ENCODE results near the gene ASIP.
"Not testable (repeated sequence)": the region's sequence is repeated elsewhere in the genome, so short reads cannot be mapped to it uniquely, and the experiment has no call there.

The ASIP gene

DNA sequence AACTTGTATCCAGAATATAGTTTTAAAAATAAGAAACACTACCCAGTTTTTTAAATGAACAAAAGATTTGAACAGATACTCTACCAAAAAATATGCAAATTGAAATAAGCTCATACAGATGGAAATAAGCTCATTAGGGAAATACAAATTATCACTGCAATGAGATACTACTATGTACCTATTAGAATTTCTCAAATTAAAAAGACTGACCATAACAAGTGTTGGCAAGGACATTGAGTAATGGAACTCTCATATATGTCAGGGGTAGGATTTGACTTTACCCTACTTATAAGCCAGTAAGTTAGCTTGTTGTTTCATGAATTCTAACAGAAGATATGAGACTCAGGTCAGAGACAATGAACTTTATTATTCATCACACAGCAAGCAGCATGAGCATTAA lies 9.6 kb upstream of the ASIP start:
- DNase-seq (ENCODE audit: low spot score) = no peak
- TF ChIP-seq, protein P1, sequence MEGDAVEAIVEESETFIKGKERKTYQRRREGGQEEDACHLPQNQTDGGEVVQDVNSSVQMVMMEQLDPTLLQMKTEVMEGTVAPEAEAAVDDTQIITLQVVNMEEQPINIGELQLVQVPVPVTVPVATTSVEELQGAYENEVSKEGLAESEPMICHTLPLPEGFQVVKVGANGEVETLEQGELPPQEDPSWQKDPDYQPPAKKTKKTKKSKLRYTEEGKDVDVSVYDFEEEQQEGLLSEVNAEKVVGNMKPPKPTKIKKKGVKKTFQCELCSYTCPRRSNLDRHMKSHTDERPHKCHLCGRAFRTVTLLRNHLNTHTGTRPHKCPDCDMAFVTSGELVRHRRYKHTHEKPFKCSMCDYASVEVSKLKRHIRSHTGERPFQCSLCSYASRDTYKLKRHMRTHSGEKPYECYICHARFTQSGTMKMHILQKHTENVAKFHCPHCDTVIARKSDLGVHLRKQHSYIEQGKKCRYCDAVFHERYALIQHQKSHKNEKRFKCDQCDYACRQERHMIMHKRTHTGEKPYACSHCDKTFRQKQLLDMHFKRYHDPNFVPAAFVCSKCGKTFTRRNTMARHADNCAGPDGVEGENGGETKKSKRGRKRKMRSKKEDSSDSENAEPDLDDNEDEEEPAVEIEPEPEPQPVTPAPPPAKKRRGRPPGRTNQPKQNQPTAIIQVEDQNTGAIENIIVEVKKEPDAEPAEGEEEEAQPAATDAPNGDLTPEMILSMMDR (IDR thresholded peaks at IDR 0.05; ENCODE audit: extremely low read depth, missing control alignments) = no peak

DNA sequence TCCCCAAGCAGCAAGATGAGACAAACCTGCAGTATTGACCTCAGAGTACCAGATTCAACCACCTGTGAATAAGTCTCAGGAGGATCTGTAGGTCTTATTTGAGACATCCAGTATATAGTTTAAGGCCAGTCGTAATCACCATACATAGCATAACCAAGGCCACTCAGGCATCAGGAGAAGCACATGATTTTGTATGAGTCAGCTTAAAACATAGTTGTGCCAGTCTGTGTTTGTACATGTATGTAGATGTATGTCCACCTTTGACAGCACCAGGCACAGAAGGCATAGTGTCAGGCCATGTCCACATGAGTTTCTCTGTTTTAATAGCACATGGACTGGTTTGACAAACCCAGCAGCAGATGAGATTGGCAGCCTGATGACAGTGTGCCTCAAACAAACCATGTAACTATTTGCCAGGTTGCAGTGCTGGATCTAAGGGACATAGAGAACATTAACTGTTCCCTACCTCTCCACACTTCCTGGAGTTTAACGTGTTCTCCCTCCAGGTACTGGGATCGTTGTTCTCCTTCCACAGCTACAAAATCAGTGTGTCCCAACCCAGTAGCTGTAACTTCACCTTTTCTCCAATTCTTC lies 8.6 kb upstream of the ASIP start:
- DNase-seq (ENCODE audit: low spot score) = no peak
- TF ChIP-seq, protein P1 (IDR thresholded peaks at IDR 0.05; ENCODE audit: extremely low read depth, missing control alignments) = no peak

DNA sequence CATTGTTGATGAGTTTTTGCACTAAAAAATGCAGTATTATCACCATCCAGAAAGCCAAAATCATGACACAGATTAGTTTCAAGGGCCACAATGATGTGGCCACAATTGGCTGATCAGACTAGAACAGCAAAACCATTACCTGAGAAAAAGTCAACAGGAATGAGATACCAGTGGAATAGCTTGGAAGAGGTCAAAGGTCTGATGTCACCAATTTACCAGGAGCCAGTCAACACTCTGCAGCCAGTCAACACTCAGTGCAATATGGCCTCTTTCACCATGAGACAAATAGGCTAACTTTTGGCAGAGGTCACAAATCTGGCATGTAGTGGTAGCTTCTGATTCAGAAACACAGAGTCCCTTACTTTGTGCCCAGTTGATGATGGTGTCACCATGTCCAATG lies 7.5 kb upstream of the ASIP start:
- DNase-seq (ENCODE audit: low spot score) = no peak
- TF ChIP-seq, protein P1 (IDR thresholded peaks at IDR 0.05; ENCODE audit: extremely low read depth, missing control alignments) = no peak

DNA sequence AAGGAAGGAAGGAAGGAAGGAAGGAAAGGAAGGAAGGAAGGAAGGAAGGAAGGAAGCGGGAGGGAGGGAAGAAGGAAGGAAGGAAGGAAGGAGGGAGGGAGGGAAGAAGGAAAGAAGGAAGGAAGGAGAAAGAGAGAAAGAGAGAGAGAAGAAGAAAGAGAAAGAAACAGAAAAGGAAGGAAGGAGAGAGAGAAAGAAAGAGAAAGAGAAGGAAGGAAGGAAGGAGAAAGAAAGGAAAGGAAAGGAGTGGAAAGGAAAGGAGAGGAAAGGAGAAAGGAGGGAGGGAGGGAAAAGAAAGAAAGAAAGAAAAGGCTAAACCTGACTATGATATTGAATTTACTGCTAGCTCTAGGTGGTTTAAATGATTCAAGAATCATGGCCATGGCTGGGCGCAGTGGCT lies 5.3 kb upstream of the ASIP start:
- TF ChIP-seq, protein P1 (IDR thresholded peaks at IDR 0.05; ENCODE audit: extremely low read depth, missing control alignments) = no peak
- no peak for DNase-seq (ENCODE audit: low spot score)

DNA sequence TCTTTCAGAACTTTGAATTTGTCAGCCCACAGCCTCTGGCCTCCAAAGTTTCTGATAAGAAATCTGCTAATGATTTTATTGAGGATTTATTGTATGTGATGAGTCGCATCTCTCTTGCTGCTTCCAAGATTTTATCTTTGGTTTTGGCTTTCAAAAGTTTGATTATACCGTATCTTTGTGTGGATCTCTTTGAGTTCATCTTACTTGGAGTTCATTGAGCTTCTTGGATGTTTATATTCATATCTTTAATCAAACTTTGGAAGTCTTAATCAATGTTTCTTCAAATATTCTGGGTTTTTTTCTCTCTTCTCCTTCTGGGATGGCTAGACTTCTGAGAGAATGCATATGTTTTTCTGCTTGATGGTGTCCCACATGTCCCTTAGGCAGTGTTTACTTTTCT lies 3.3 kb upstream of the ASIP start:
- DNase-seq (ENCODE audit: low spot score) = no peak
- TF ChIP-seq, protein P1 (IDR thresholded peaks at IDR 0.05; ENCODE audit: extremely low read depth, missing control alignments) = no peak

DNA sequence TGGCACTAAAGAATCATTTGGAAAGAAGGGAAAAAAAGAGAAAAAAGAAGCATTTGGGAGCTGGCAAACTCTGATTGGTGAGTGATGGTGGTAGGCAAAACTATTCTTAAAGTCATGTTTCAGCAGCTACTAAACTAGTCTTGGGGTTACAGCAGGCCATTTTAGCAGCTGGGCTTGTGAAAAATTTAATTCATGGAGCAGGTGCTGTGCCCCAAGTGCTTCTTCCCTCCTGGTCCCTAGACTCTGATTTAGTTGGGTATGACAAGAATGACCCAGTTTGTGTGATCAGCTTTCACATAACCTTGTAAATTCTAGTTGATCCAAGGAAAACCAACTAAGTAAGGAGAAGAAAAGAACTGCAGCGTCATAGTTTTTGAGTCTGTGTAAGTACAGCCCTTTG lies 1.1 kb upstream of the ASIP start:
- no peak for DNase-seq (ENCODE audit: low spot score)
- TF ChIP-seq, protein P1 (IDR thresholded peaks at IDR 0.05; ENCODE audit: extremely low read depth, missing control alignments) = no peak

DNA sequence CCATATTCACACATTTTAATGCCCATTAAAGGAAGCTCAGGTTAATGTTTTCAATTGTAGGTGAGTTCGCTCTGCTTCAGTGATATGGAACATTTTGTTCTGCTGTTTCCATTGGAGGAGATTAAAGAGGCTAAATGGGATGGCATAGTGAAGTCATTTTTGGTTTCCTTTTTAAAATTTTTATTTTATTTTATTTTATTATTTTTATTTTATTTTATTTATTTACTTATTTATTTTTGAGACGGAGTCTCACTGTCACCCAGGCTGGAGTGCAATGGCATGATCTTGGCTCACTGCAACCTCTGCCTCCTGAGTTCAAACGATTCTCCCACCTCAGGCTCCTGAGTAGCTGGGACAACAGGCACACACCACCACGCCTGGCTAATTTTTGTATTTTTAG lies 792 bp downstream of the ASIP start:
- not testable (repeated sequence) for DNase-seq (ENCODE audit: low spot score)

DNA sequence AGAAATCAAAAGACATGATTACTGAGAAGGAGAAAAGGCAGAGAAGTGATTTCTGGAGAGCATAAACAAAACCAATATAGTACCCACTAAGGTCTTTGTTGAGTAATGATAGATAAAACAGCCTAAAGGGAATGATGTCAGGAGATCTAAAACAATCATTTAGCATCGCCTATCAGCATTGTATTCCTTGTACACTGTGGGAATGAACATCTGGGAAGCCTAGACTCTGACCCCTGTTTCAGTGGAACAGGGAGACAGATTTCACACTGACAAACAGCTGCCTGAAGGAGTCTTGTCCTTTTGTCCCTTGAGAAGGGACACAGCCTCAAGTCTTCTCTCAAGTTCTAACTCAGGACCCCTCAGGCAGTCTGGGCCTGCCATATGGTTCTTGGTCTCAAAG lies 1.7 kb downstream of the ASIP start:
- TF ChIP-seq, protein P1 (IDR thresholded peaks at IDR 0.05; ENCODE audit: extremely low read depth, missing control alignments) = no peak
- DNase-seq (ENCODE audit: low spot score) = no peak
